ENCODE results near the gene TMEM38B.

The TMEM38B gene

GRCh38 chr9:105694190-105694847, at the start of gene TMEM38B:
Gene TMEM38B (plus strand): TSS chr9:105694541. CDS start chr9:105694661, 120 bp downstream.
- DNase-seq (ENCODE audit: low read depth in 1 of 2, low spot score in 1 of 2), result peak; percentile 55 to 61

- no peak for DNase-seq (ENCODE audit: low read depth in 1 of 2, low spot score in 1 of 2)
Observed at GRCh38 chr9:105646879-105647594, 47.3 kb upstream of the TMEM38B start.

- DNase-seq (ENCODE audit: low read depth in 1 of 2, low spot score in 1 of 2), result no peak
Observed at GRCh38 chr9:105647595-105648349, 46.6 kb upstream of the TMEM38B start.

GRCh38 chr9:105651806-105652205, 42.5 kb upstream of the TMEM38B start:
- DNase-seq (ENCODE audit: low read depth in 1 of 2, low spot score in 1 of 2), result no peak

GRCh38 chr9:105656131-105656921, 38.0 kb upstream of the TMEM38B start:
- DNase-seq (ENCODE audit: low read depth in 1 of 2, low spot score in 1 of 2), result no peak

- DNase-seq (ENCODE audit: low read depth in 1 of 2, low spot score in 1 of 2), result no peak
Observed at GRCh38 chr9:105658351-105658750, 36.0 kb upstream of the TMEM38B start.

- DNase-seq (ENCODE audit: low read depth in 1 of 2, low spot score in 1 of 2), result no peak
Observed at GRCh38 chr9:105661011-105661410, 33.3 kb upstream of the TMEM38B start.

- no peak for DNase-seq (ENCODE audit: low read depth in 1 of 2, low spot score in 1 of 2)
Observed at GRCh38 chr9:105662184-105663104, 31.9 kb upstream of the TMEM38B start, which contains the start of gene TAL2. Gene TAL2 (plus strand): TSS chr9:105662457. CDS start chr9:105662497, 40 bp downstream.

- DNase-seq (ENCODE audit: low read depth in 1 of 2, low spot score in 1 of 2), result no peak
Observed at GRCh38 chr9:105663914-105664313, 30.4 kb upstream of the TMEM38B start.

- no peak for DNase-seq (ENCODE audit: low read depth in 1 of 2, low spot score in 1 of 2)
Observed at GRCh38 chr9:105667867-105668266, 26.5 kb upstream of the TMEM38B start.

- no peak for DNase-seq (ENCODE audit: low read depth in 1 of 2, low spot score in 1 of 2)
Observed at GRCh38 chr9:105670315-105670714, 24.0 kb upstream of the TMEM38B start.

- DNase-seq (ENCODE audit: low read depth in 1 of 2, low spot score in 1 of 2), result no peak
Observed at GRCh38 chr9:105670775-105671174, 23.6 kb upstream of the TMEM38B start.

- no peak for DNase-seq (ENCODE audit: low read depth in 1 of 2, low spot score in 1 of 2)
Observed at GRCh38 chr9:105672711-105673234, 21.6 kb upstream of the TMEM38B start.

GRCh38 chr9:105673850-105674387, 20.4 kb upstream of the TMEM38B start:
- DNase-seq (ENCODE audit: low read depth in 1 of 2, low spot score in 1 of 2), result no peak

GRCh38 chr9:105676351-105676923, 17.9 kb upstream of the TMEM38B start:
- no peak for DNase-seq (ENCODE audit: low read depth in 1 of 2, low spot score in 1 of 2)

GRCh38 chr9:105678163-105678562, 16.2 kb upstream of the TMEM38B start:
- no peak for DNase-seq (ENCODE audit: low read depth in 1 of 2, low spot score in 1 of 2)

- DNase-seq (ENCODE audit: low read depth in 1 of 2, low spot score in 1 of 2), result no peak
Observed at GRCh38 chr9:105678781-105679180, 15.6 kb upstream of the TMEM38B start.

- DNase-seq (ENCODE audit: low read depth in 1 of 2, low spot score in 1 of 2), result no peak
Observed at GRCh38 chr9:105679257-105680022, 14.9 kb upstream of the TMEM38B start.

Data from activated CD4-positive, alpha-beta T cell treated with anti-CD3 and anti-CD28 coated beads, Interleukin-2, amount 50 U/mL, for 24 hours (primary cell).